ENCODE results near the gene BCL2L1. TPM values are rescaled to one million over a fixed set of nuclear protein-coding genes. Genes with fewer than 3 reads are reported as not detected.

Gene BCL2L1
- total RNA-seq, 1 donor from 2014 or later, result 60.0 TPM

GRCh38 chr20:31720486-31721407 is 1.9 kb downstream of the BCL2L1 start:
- H3K27me3 Mint-ChIP-seq (ENCODE audit: insufficient read depth, low read depth), result peaks cover 3% of the 10 kb centered on the region
- H3K27ac Mint-ChIP-seq, result no peak overlapping the region
- H3K4me3 ChIP-seq, result peak overlapping the region; percentile 68
- peaks cover 29% of the 10 kb centered on the region for H3K36me3 Mint-ChIP-seq
- H3K27me3 ChIP-seq, result no peaks in the 10 kb centered on the region
- H4K20me1 ChIP-seq (ENCODE audit: low read depth), result peaks cover 15% of the 10 kb centered on the region
- H3K79me2 ChIP-seq (ENCODE audit: low read depth), result peaks cover 70% of the 10 kb centered on the region
- H3K4me3 Mint-ChIP-seq, result peak overlapping the region; percentile 93
- no peak for DNase-seq (ENCODE audit: low spot score)
- H3K9me3 Mint-ChIP-seq, result no peaks in the 10 kb centered on the region
- H3F3A ChIP-seq (ENCODE audit: low read depth), result peaks cover 23% of the 10 kb centered on the region
- no peak overlapping the region for H3K9ac ChIP-seq
- H3K27ac ChIP-seq, result no peak overlapping the region
- H2AFZ ChIP-seq (replicated peaks), result no peak overlapping the region
- H3K4me2 ChIP-seq, result peak overlapping the region; percentile 75
- H3K36me3 ChIP-seq, result no peaks in the 10 kb centered on the region
- no peaks in the 10 kb centered on the region for H3K9me3 ChIP-seq (ENCODE audit: low read depth)
- peaks cover 50% of the 10 kb centered on the region for H3K4me1 Mint-ChIP-seq
- TF ChIP-seq CTCF (IDR thresholded peaks at IDR 0.05), result no peak
- no peak for TF ChIP-seq EZH2phosphoT487 (IDR thresholded peaks at IDR 0.05)
- TF ChIP-seq EZH2 (IDR thresholded peaks at IDR 0.05), result no peak
- peaks cover 41% of the 10 kb centered on the region for H3K4me1 ChIP-seq

GRCh38 chr20:31719644-31720485 is 2.8 kb downstream of the BCL2L1 start:
- Histone ChIP-seq H3K27ac (no peak overlapping the region), H3K4me1 (peaks cover 41% of the 10 kb centered on the region)
- peak; percentile 53 for DNase-seq (ENCODE audit: low spot score)

More at GRCh38 chr20:31719644-31720485, 2.8 kb downstream of the BCL2L1 start:
- peaks cover 49% of the 10 kb centered on the region for H3K4me1 Mint-ChIP-seq
- peak overlapping the region; percentile 21 for H3K27ac Mint-ChIP-seq
- Histone ChIP-seq H4K20me1 (ENCODE audit: low read depth) (peaks cover 15% of the 10 kb centered on the region), H2AFZ (replicated peaks) (no peak overlapping the region), H3F3A (ENCODE audit: low read depth) (peaks cover 23% of the 10 kb centered on the region), H3K27me3 (no peaks in the 10 kb centered on the region), H3K9ac (no peak overlapping the region), H3K4me3 (peak overlapping the region; percentile 68), H3K4me2 (peak overlapping the region; percentile 75), H3K79me2 (ENCODE audit: low read depth) (peaks cover 78% of the 10 kb centered on the region), H3K9me3 (ENCODE audit: low read depth) (no peaks in the 10 kb centered on the region), H3K36me3 (no peaks in the 10 kb centered on the region)
- no peaks in the 10 kb centered on the region for H3K9me3 Mint-ChIP-seq
- TF ChIP-seq EZH2phosphoT487 (IDR thresholded peaks at IDR 0.05) (no peak), CTCF (IDR thresholded peaks at IDR 0.05) (no peak), EZH2 (IDR thresholded peaks at IDR 0.05) (no peak)
- H3K4me3 Mint-ChIP-seq, result peak overlapping the region; percentile 93
- peaks cover 3% of the 10 kb centered on the region for H3K27me3 Mint-ChIP-seq (ENCODE audit: insufficient read depth, low read depth)
- H3K36me3 Mint-ChIP-seq, result peaks cover 33% of the 10 kb centered on the region

All from neural progenitor cell (in vitro differentiated cells).